Measurements from ENCODE around the gene CAMTA2. TPM values are rescaled to one million over a fixed set of nuclear protein-coding genes. Genes with fewer than 3 reads are reported as not detected.

CAMTA2 gene
- polyA plus RNA-seq, 3 donors, result 18.9 to 22.5 (median 22.3) TPM

GRCh38 chr17:4947411-4948165, 39.9 kb downstream of the CAMTA2 start:
- no peak for DNase-seq (ENCODE audit: low read depth in 3 of 3, low spot score in 2 of 3)

- DNase-seq (ENCODE audit: low read depth in 3 of 3, low spot score in 2 of 3), result no peak
Measured at GRCh38 chr17:4947010-4947410, 40.5 kb downstream of the CAMTA2 start.

- no peak for DNase-seq (ENCODE audit: low read depth in 3 of 3, low spot score in 2 of 3)
Measured at GRCh38 chr17:4946312-4946976, 41.0 kb downstream of the CAMTA2 start.

GRCh38 chr17:4945944-4946280, 41.6 kb downstream of the CAMTA2 start:
- no peak for DNase-seq (ENCODE audit: low read depth in 3 of 3, low spot score in 2 of 3)

GRCh38 chr17:4945176-4945943, 42.1 kb downstream of the CAMTA2 start:
- DNase-seq (ENCODE audit: low read depth in 3 of 3, low spot score in 2 of 3), result no peak

GRCh38 chr17:4944554-4945175, 42.8 kb downstream of the CAMTA2 start:
- no peak for DNase-seq (ENCODE audit: low read depth in 3 of 3, low spot score in 2 of 3)

GRCh38 chr17:4944163-4944553, 43.3 kb downstream of the CAMTA2 start:
- DNase-seq (ENCODE audit: low read depth in 3 of 3, low spot score in 2 of 3), result no peak

GRCh38 chr17:4942760-4943508, 44.5 kb downstream of the CAMTA2 start:
- DNase-seq (ENCODE audit: low read depth in 3 of 3, low spot score in 2 of 3), result no peak

- DNase-seq (ENCODE audit: low read depth in 3 of 3, low spot score in 2 of 3), result no peak
Measured at GRCh38 chr17:4941319-4941610, 46.2 kb downstream of the CAMTA2 start.

GRCh38 chr17:4940555-4941318, 46.7 kb downstream of the CAMTA2 start:
- no peak for DNase-seq (ENCODE audit: low read depth in 3 of 3, low spot score in 2 of 3)

GRCh38 chr17:4939796-4940554, 47.5 kb downstream of the CAMTA2 start, which contains the start of the genes RNF167 and SLC25A11:
Gene RNF167 (plus strand): TSS chr17:4940268. CDS start chr17:4940910, 642 bp downstream.
Gene SLC25A11 (minus strand): TSS chr17:4940046. CDS start chr17:4939910, 136 bp downstream.
- peak; percentile 98 to 99 (median 99) for DNase-seq (ENCODE audit: low read depth in 3 of 3, low spot score in 2 of 3)

GRCh38 chr17:4939546-4939795, 48.0 kb downstream of the CAMTA2 start:
- DNase-seq (ENCODE audit: low read depth in 3 of 3, low spot score in 2 of 3), result no peak

- DNase-seq (ENCODE audit: low read depth in 3 of 3, low spot score in 2 of 3), result no peak
Measured at GRCh38 chr17:4938688-4939545, 48.6 kb downstream of the CAMTA2 start.

GRCh38 chr17:4938069-4938491, 49.4 kb downstream of the CAMTA2 start:
- DNase-seq (ENCODE audit: low read depth in 3 of 3, low spot score in 2 of 3), result no peak

- DNase-seq (ENCODE audit: low read depth in 3 of 3, low spot score in 2 of 3), result no peak
Measured at GRCh38 chr17:4937553-4937952, 49.9 kb downstream of the CAMTA2 start.

GRCh38 chr17:4936436-4936835, 51.0 kb downstream of the CAMTA2 start:
- DNase-seq (ENCODE audit: low read depth in 3 of 3, low spot score in 2 of 3), result no peak

GRCh38 chr17:4935650-4936049, 51.8 kb downstream of the CAMTA2 start:
- DNase-seq (ENCODE audit: low read depth in 3 of 3, low spot score in 2 of 3), result no peak
